Middle frontal gyrus (tissue), 1 donor: ENCODE results near the gene DALRD3.

Experiments used
- DNase-seq: peaks from one replicate; pipeline ENCODE4 v3.0.0-alpha.2; 2015; ENCODE audit warnings: low spot score; ENCODE audit errors: extremely low spot score

DALRD3 gene

GRCh38 chr3:48982686-48983085 lies 35.7 kb downstream of the DALRD3 start:
- DNase-seq = no peak

GRCh38 chr3:48982016-48982415 lies 36.4 kb downstream of the DALRD3 start:
- no peak for DNase-seq

- no peak for DNase-seq
These were observed 38.1 kb downstream of the DALRD3 start for GRCh38 chr3:48980295-48980694.

- no peak for DNase-seq
These were observed 38.9 kb downstream of the DALRD3 start for GRCh38 chr3:48979451-48979850.

GRCh38 chr3:48974076-48974864 lies 44.1 kb downstream of the DALRD3 start:
- DNase-seq = no peak

GRCh38 chr3:48970586-48970985 lies 47.8 kb downstream of the DALRD3 start:
- DNase-seq = no peak

- DNase-seq = no peak
These were observed 51.5 kb downstream of the DALRD3 start for GRCh38 chr3:48966876-48967361.

- DNase-seq = no peak
These were observed 52.0 kb downstream of the DALRD3 start for GRCh38 chr3:48966367-48966766.
